ENCODE data around the gene PCF11. TPM values are rescaled to one million over a fixed set of nuclear protein-coding genes. Genes with fewer than 3 reads are reported as not detected.
"Not testable (repeated sequence)": the region's sequence is repeated elsewhere in the genome, so short reads cannot be mapped to it uniquely, and the experiment has no call there.

The PCF11 gene
- total RNA-seq, 1 experiment from 2014 or later: 41.7 TPM

DNA sequence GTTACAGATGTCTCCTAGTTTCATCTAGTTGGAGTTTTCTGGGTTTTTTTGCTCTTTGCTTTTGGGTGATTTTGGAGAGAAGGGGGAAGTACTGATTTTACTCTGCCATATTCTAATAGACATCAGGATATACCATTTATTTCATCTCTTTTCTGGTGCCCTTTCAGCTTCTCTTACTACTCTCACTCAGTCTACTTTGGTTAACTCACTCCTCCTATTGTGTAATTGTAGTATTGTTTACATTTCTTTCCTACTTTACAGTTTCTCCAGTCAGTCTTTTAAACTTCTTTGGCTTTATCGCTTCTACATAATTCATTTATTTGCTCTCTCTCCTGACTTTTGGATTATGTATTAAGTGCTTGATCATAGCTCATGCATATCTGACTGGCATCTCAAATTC, 43.1 kb downstream of the PCF11 start:
- no peaks in the 10 kb centered on the region for H3F3A ChIP-seq (ENCODE audit: low read length, unreplicated experiment)
- intact Hi-C loops (cut with micrococcal nuclease): no loop called here
- TF ChIP-seq EZH2phosphoT487 (IDR thresholded peaks at IDR 0.05; ENCODE audit: borderline replicate concordance, low read length): no peak
- no peak for TF ChIP-seq EZH2 (IDR thresholded peaks at IDR 0.05; ENCODE audit: low read length, unreplicated experiment)
- TF ChIP-seq, protein P1, sequence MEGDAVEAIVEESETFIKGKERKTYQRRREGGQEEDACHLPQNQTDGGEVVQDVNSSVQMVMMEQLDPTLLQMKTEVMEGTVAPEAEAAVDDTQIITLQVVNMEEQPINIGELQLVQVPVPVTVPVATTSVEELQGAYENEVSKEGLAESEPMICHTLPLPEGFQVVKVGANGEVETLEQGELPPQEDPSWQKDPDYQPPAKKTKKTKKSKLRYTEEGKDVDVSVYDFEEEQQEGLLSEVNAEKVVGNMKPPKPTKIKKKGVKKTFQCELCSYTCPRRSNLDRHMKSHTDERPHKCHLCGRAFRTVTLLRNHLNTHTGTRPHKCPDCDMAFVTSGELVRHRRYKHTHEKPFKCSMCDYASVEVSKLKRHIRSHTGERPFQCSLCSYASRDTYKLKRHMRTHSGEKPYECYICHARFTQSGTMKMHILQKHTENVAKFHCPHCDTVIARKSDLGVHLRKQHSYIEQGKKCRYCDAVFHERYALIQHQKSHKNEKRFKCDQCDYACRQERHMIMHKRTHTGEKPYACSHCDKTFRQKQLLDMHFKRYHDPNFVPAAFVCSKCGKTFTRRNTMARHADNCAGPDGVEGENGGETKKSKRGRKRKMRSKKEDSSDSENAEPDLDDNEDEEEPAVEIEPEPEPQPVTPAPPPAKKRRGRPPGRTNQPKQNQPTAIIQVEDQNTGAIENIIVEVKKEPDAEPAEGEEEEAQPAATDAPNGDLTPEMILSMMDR (conservative IDR thresholded peaks at IDR 0.05; ENCODE audit: low read depth, low read length): no peak
- H3K27me3 ChIP-seq (ENCODE audit: low read length): no peaks in the 10 kb centered on the region
- no peak overlapping the region for H3K9ac ChIP-seq (ENCODE audit: low read length)
- ATAC-seq (no peak), DNase-seq (no peak)
- no peak overlapping the region for H3K4me2 ChIP-seq (ENCODE audit: low read length)
- H3K4me3 ChIP-seq (ENCODE audit: low read length): no peak overlapping the region
- H3K9me2 ChIP-seq (replicated peaks; ENCODE audit: low read length): no peaks in the 10 kb centered on the region
- no TSS peak for BruUV-seq (replicated peaks)
- CTCF ChIA-PET: interaction anchor here (0.6 kb wide), 1 partner anchor 504 kb away, joined by 5 read pairs; no protein-coding TSS in a partner anchor
- H3K4me1 ChIP-seq (ENCODE audit: insufficient read depth, low read length): peaks cover 13% of the 10 kb centered on the region
- no peaks in the 10 kb centered on the region for H3K9me3 ChIP-seq (ENCODE audit: low read length)
- peaks cover 10% of the 10 kb centered on the region; the same call in 1 of the 2 replicates for H3K79me2 ChIP-seq (ENCODE audit: low read length)
- H4K20me1 ChIP-seq (ENCODE audit: low read length): no peaks in the 10 kb centered on the region
- H3K27ac ChIP-seq (ENCODE audit: low read length): no peak overlapping the region
- POLR2A ChIA-PET (ENCODE audit: unreplicated experiment): no interaction called here
- no peaks in the 10 kb centered on the region for H3K36me3 ChIP-seq (ENCODE audit: low read depth, low read length)
- H2AFZ ChIP-seq (ENCODE audit: low read length): no peak overlapping the region

DNA sequence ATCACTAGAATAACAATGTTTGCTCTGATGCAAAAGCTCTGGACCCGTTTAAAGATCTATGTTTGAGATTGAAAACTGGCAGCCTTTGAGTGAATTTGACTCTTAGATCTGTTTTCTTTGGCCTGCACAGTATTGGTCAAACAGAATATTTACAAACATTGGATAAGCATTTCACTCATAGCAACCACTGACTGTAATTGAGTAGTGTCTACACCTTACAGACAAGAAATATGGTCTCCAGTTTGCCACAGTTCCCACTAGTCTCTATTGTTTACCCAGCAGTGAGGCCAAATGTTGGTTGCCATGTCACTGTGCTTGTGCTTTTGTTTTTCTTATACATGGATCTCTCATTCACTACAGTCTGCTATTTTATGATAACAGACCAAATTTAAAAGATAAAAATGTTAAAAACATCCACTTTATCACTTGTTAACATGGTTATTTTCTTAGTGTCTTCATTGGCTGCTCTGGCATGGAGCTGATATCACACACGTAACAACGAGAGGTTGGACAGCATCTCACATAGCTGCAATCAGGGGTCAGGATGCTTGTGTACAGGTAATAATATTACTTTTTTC, 48.8 kb downstream of the PCF11 start:
- TF ChIP-seq EZH2 (IDR thresholded peaks at IDR 0.05; ENCODE audit: low read length, unreplicated experiment): no peak
- TF ChIP-seq, protein P1 (conservative IDR thresholded peaks at IDR 0.05; ENCODE audit: low read depth, low read length): no peak
- no peak for TF ChIP-seq EZH2phosphoT487 (IDR thresholded peaks at IDR 0.05; ENCODE audit: borderline replicate concordance, low read length)
- ChIA-PET CTCF (no interaction called here), POLR2A (ENCODE audit: unreplicated experiment) (no interaction called here)
- Histone ChIP-seq H3K9ac (ENCODE audit: low read length) (no peak overlapping the region), H3K4me2 (ENCODE audit: low read length) (no peak overlapping the region), H3K9me3 (ENCODE audit: low read length) (no peaks in the 10 kb centered on the region), H3K27ac (ENCODE audit: low read length) (no peak overlapping the region), H3K27me3 (ENCODE audit: low read length) (no peaks in the 10 kb centered on the region), H4K20me1 (ENCODE audit: low read length) (no peaks in the 10 kb centered on the region), H3K4me3 (ENCODE audit: low read length) (no peak overlapping the region), H3K79me2 (ENCODE audit: low read length) (no peaks in the 10 kb centered on the region), H2AFZ (ENCODE audit: low read length) (no peak overlapping the region), H3K36me3 (ENCODE audit: low read depth, low read length) (peaks cover 2% of the 10 kb centered on the region; the same call in 1 of the 2 replicates), H3K4me1 (ENCODE audit: insufficient read depth, low read length) (no peaks in the 10 kb centered on the region), H3F3A (ENCODE audit: low read length, unreplicated experiment) (no peaks in the 10 kb centered on the region), H3K9me2 (replicated peaks; ENCODE audit: low read length) (no peaks in the 10 kb centered on the region)
- DNase-seq: no peak
- intact Hi-C loops (cut with micrococcal nuclease): no loop called here
- ATAC-seq: no peak
- BruUV-seq (replicated peaks): no TSS peak

DNA sequence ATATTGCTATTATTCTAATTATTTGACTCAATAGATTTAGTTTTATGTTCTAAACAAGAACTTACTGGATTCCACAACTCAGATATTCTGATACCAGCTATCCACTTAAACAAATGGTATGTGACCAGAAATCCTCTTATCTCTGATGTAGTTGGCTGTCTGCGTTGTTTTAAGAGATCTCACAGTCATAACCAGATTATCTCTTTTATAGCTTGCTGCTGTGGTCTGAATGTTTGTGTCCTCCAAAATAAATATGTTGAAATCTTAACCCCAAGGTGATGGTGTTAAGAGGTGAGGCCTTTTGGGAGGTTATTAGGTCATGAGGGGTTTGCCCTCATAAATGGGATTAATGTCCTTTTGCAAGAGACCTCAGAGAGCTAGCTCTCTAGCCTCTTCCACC, 49.3 kb downstream of the PCF11 start:
- ATAC-seq (no peak), DNase-seq (no peak)
- CTCF ChIA-PET: no interaction called here
- Histone ChIP-seq H3K9ac (ENCODE audit: low read length) (no peak overlapping the region), H3K4me2 (ENCODE audit: low read length) (no peak overlapping the region), H3K79me2 (ENCODE audit: low read length) (no peaks in the 10 kb centered on the region), H3K36me3 (ENCODE audit: low read depth, low read length) (peaks cover 2% of the 10 kb centered on the region; the same call in 1 of the 2 replicates), H3K27ac (ENCODE audit: low read length) (no peak overlapping the region), H3K27me3 (ENCODE audit: low read length) (no peaks in the 10 kb centered on the region), H3F3A (ENCODE audit: low read length, unreplicated experiment) (no peaks in the 10 kb centered on the region), H3K4me1 (ENCODE audit: insufficient read depth, low read length) (no peaks in the 10 kb centered on the region), H3K9me3 (ENCODE audit: low read length) (no peaks in the 10 kb centered on the region), H4K20me1 (ENCODE audit: low read length) (no peaks in the 10 kb centered on the region), H2AFZ (ENCODE audit: low read length) (no peak overlapping the region), H3K4me3 (ENCODE audit: low read length) (no peak overlapping the region), H3K9me2 (replicated peaks; ENCODE audit: low read length) (no peaks in the 10 kb centered on the region)
- TF ChIP-seq EZH2 (IDR thresholded peaks at IDR 0.05; ENCODE audit: low read length, unreplicated experiment): no peak
- intact Hi-C loops (cut with micrococcal nuclease): no loop called here
- POLR2A ChIA-PET (ENCODE audit: unreplicated experiment): no interaction called here
- no TSS peak for BruUV-seq (replicated peaks)

DNA sequence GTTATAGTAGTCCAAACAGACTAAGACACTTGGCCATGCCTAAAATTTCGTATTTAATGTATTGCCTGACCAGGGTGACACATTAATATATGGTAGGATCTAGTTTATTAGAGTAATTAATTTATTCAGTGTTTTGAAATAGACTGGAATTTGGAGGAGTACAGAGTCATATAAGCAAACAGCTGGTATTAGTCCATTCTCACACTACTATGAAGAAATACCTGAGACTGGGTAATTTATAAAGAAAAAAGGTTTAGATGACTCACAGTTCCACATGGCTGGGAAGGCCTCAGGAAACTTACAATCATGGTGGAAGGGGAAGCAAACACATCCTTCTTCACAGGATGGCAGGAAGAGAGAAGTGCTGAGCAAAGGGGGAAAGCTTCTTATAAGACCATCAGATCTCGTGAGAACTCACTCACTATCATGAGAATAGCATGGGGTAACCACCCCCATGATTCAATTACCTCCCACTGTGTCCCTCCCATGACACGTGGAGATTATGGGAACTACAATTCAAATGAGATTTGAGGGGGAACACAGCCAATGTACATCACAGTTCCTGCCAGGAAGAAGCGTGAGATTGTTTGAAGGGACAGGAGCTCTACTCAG, 49.9 kb downstream of the PCF11 start:
- H3K4me1 ChIP-seq (ENCODE audit: insufficient read depth, low read length); H3K4me2 ChIP-seq (ENCODE audit: low read length); ATAC-seq; H2AFZ ChIP-seq (ENCODE audit: low read length); H3K9me2 ChIP-seq (replicated peaks; ENCODE audit: low read length); H3K9me3 ChIP-seq (ENCODE audit: low read length); POLR2A ChIA-PET (ENCODE audit: unreplicated experiment); intact Hi-C loops (cut with micrococcal nuclease); DNase-seq; H3K9ac ChIP-seq (ENCODE audit: low read length); H3K36me3 ChIP-seq (ENCODE audit: low read depth, low read length); H3K27ac ChIP-seq (ENCODE audit: low read length); H3K4me3 ChIP-seq (ENCODE audit: low read length); H3K79me2 ChIP-seq (ENCODE audit: low read length); H4K20me1 ChIP-seq (ENCODE audit: low read length); BruUV-seq (replicated peaks); H3K27me3 ChIP-seq (ENCODE audit: low read length); H3F3A ChIP-seq (ENCODE audit: low read length, unreplicated experiment): not testable (repeated sequence)
- CTCF ChIA-PET: interaction anchor here (0.5 kb wide), 1 partner anchor 49 kb away, joined by 3 read pairs; no protein-coding TSS in a partner anchor
